Thyroid gland (tissue), 4 donors: Measurements from ENCODE around the gene STRADA. TPM values are rescaled to one million over a fixed set of nuclear protein-coding genes. Genes with fewer than 3 reads are reported as not detected.
A peak's percentile ranks its signal among the peaks of the same experiment; 100 is the strongest.

Experiments
- DNase-seq, 2 donors: peaks; one replicate each; pipeline ENCODE4 v3.0.0-alpha.2; 2019
- H3K27ac ChIP-seq, 3 donors: fragments of 200-600 bp; sonication (generic); 1 replicate in 2 of 3; 2 replicates in 1 of 3; pipeline ENCODE4 v1.5.1; 2016 to 2019; ENCODE audit warnings: mild to moderate bottlenecking in 1 of 3, moderate library complexity in 1 of 3
- H3K27me3 ChIP-seq: fragments of 200-600 bp; sonication (generic); one replicate; pipeline ENCODE4 v1.5.1; 2019
- H3K36me3 ChIP-seq, 2 donors: fragments of 200-600 bp; sonication (generic); one replicate each; pipeline ENCODE4 v1.5.1; 2016 to 2019
- H3K4me1 ChIP-seq, 2 donors: fragments of 200-600 bp; sonication (generic); one replicate each; pipeline ENCODE4 v1.5.1; 2017 to 2019
- H3K4me3 ChIP-seq, 3 donors: fragments of 200-600 bp; sonication (generic); replicated peaks in 1 of 3; 1 replicate in 2 of 3; 2 replicates in 1 of 3; pipeline ENCODE4 v1.5.1; 2016; ENCODE audit warnings: mild to moderate bottlenecking in 1 of 3
- H3K9me3 ChIP-seq: fragments of 200-600 bp; sonication (generic); one replicate; pipeline ENCODE4 v1.5.1; 2017
- CTCF ChIP-seq, 6 experiments: fragments of 200-600 bp in 3 of 6; fragments of 450-650 bp in 3 of 6; sonication (generic) in 3 of 6; IDR thresholded peaks; one replicate each; pipeline ENCODE4 v1.5.1; 2016 to 2019; ENCODE audit warnings: antibody characterized with exemption in 6 of 6, mild to moderate bottlenecking in 2 of 6, inconsistent platforms in 1 of 6, moderate library complexity in 1 of 6
- POLR2A ChIP-seq, 2 donors: fragments of 450-650 bp; IDR thresholded peaks; one replicate each; pipeline ENCODE4 v1.6.1; 2017; ENCODE audit warnings: antibody characterized with exemption in 2 of 2, mild to moderate bottlenecking in 2 of 2, moderate library complexity in 1 of 2
- WGBS, 2 donors: methylation state at CpG; one replicate each; pipeline ENCODE4 v1.1.5; 2017; 5-methylcytosine and 5-hydroxymethylcytosine counted together
- intact Hi-C: fragments of 100-400 bp; cut with DNase I; formaldehyde crosslinking; loops from one replicate; pipeline ENCODE4 v1.15.1; 2023
- total RNA-seq, 4 donors: library from RNA; depleted of rRNA; stranded (reverse); fragments of >200 nt; gene quantifications; one replicate each; pipeline ENCODE4 v1.2.3, GENCODE V29; 2016

Gene STRADA
- 10 to 100 TPM; 28.6 to 44.6 (median 32.2) TPM for total RNA-seq

- intact Hi-C loops, result no loop called here
- Histone ChIP-seq H3K36me3 (peaks cover 10% of the 10 kb centered on the region in 2 donors), H3K27ac (peak within 1 kb of the TSS; percentile 78 to 93 (median 87)), H3K4me3 (peak within 1 kb of the TSS; percentile 50 to 92 (median 72)), H3K9me3 (no peaks in the 10 kb centered on the region), H3K4me1 (peaks cover 7 to 12% of the 10 kb centered on the region in 2 donors), H3K27me3 (no peaks in the 10 kb centered on the region)
- peak in 1 of 6 experiments; percentile 2 for TF ChIP-seq CTCF (IDR thresholded peaks at IDR 0.05)
- peak; percentile 72 to 95 for TF ChIP-seq POLR2A (IDR thresholded peaks at IDR 0.05)
- peak; percentile 100 for DNase-seq
- 0% methylated on average over 14 of the region's 61 CpGs for WGBS, 2 donors
Measured at GRCh38 chr17:63741408-63742173, at the start of gene STRADA. TSS of gene STRADA (minus strand) at chr17:63741799. CDS start at chr17:63728369, 13,430 bp downstream.

GRCh38 chr17:63790057-63790456, 48.5 kb upstream of the STRADA start:
- DNase-seq, result no peak
- H3K36me3 ChIP-seq, result peaks cover 36 to 56% of the 10 kb centered on the region in 2 donors
- TF ChIP-seq CTCF (IDR thresholded peaks at IDR 0.05), result no peak
- no peak for TF ChIP-seq POLR2A (IDR thresholded peaks at IDR 0.05)

GRCh38 chr17:63786971-63787711, 45.5 kb upstream of the STRADA start:
- no peak for TF ChIP-seq CTCF (IDR thresholded peaks at IDR 0.05)
- TF ChIP-seq POLR2A (IDR thresholded peaks at IDR 0.05), result no peak
- H3K27me3 ChIP-seq, result no peaks in the 10 kb centered on the region
- WGBS, 2 donors, result 94 to 98% methylated on average over 13 of the region's 13 CpGs
- no peaks in the 10 kb centered on the region for H3K4me1 ChIP-seq
- DNase-seq, result no peak
- no peaks in the 10 kb centered on the region for H3K9me3 ChIP-seq
- peaks cover 18 to 28% of the 10 kb centered on the region in 2 donors for H3K36me3 ChIP-seq
- intact Hi-C loops, result no loop called here
- H3K4me3 ChIP-seq, result no peak overlapping the region
- H3K27ac ChIP-seq, result no peak overlapping the region

More at GRCh38 chr17:63790057-63790456, 48.5 kb upstream of the STRADA start:
- Histone ChIP-seq H3K27ac (no peak overlapping the region), H3K4me3 (no peak overlapping the region), H3K4me1 (no peaks in the 10 kb centered on the region), H3K27me3 (no peaks in the 10 kb centered on the region), H3K9me3 (no peaks in the 10 kb centered on the region)
- 90 to 95% methylated on average over 6 of the region's 6 CpGs for WGBS, 2 donors
- intact Hi-C loops, result no loop called here

GRCh38 chr17:63786117-63786516, 44.5 kb upstream of the STRADA start:
- no peak for DNase-seq
- H3K27ac ChIP-seq, result no peak overlapping the region
- intact Hi-C loops, result no loop called here
- H3K9me3 ChIP-seq, result no peaks in the 10 kb centered on the region
- no peak overlapping the region for H3K4me3 ChIP-seq
- H3K4me1 ChIP-seq, result no peaks in the 10 kb centered on the region
- WGBS, 2 donors, result 94 to 100% methylated on average over 1 of the region's 1 CpG
- no peaks in the 10 kb centered on the region for H3K27me3 ChIP-seq
- peaks cover 9 to 28% of the 10 kb centered on the region in 2 donors for H3K36me3 ChIP-seq
- no peak for TF ChIP-seq POLR2A (IDR thresholded peaks at IDR 0.05)
- TF ChIP-seq CTCF (IDR thresholded peaks at IDR 0.05), result no peak

GRCh38 chr17:63785556-63785955, 44.0 kb upstream of the STRADA start:
- Histone ChIP-seq H3K27ac (no peak overlapping the region), H3K4me3 (no peak overlapping the region), H3K36me3 (peaks cover 4 to 28% of the 10 kb centered on the region in 2 donors), H3K9me3 (no peaks in the 10 kb centered on the region), H3K27me3 (no peaks in the 10 kb centered on the region), H3K4me1 (peaks cover 0 to 5% of the 10 kb centered on the region in 2 donors)
- no peak for DNase-seq
- TF ChIP-seq POLR2A (IDR thresholded peaks at IDR 0.05) (no peak), CTCF (IDR thresholded peaks at IDR 0.05) (no peak)
- intact Hi-C loops, result no loop called here
- WGBS, 2 donors, result 89 to 95% methylated on average over 1 of the region's 1 CpG
